NCI-H460 (cell line): Measurements from ENCODE around the gene EIF3B. TPM values are rescaled to one million over a fixed set of nuclear protein-coding genes. Genes with fewer than 3 reads are reported as not detected.
"Not testable (repeated sequence)": the region's sequence is repeated elsewhere in the genome, so short reads cannot be mapped to it uniquely, and the experiment has no call there.

Source experiments
- DNase-seq: peaks from one replicate; pipeline ENCODE4 v3.0.0-alpha.2; 2016; ENCODE audit warnings: low read depth; ENCODE audit errors: extremely low read depth
- polyA plus RNA-seq: library from polyadenylated mRNA; depleted of rRNA; stranded (reverse); fragments of >200 nt; gene quantifications from 2 replicates; pipeline ENCODE4 v1.2.3, GENCODE V29; 2014; cell fraction: nucleus; rRNA removed
- total RNA-seq: library from RNA; depleted of rRNA; stranded (reverse); fragments of >200 nt; shearing (Covaris generic); gene quantifications from 2 replicates; pipeline ENCODE4 v1.2.3, GENCODE V29; 2014; rRNA removed

EIF3B gene
- total RNA-seq: 182 and 202 TPM in 2 replicates
- 331 and 386 TPM in 2 replicates for polyA plus RNA-seq

DNA sequence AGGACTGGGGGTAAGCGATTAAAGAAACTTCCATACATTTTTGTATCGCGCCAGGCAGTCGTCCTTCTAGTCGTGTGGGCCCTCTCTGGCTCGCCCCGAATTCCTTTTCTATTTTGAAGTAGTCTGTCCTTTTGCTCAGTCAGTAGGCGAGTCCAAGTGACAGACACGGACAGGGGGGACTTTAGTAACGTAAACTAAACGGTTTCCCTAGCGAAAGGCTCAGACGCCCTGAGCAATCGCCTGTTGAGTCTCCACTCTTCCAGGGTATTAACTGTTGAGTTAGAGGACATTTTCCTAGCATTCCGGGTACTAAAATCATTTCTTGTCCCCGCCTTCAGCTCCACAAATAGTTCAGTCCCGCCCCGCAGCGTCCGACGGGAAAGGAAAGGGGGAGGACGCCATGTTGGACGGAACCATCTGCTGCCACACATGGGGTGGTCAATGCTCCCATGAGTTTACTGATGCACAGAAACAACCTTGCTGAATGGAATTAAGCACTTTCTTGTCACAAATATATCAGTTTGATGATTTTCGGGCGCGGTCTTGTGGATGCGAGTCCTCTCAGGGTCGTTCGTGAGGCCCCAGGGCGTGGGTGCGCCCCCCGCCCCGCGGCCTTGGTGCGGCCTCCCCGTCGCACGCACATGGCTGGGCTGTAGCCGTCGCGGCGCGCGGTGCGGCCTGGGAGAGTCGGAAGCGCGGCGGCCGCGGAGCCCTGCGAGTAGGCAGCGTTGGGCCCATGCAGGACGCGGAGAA, at the start of gene EIF3B:
EIF3B (plus strand) TSS at position 642 of the 753 bp plus-strand sequence; CDS start at position 737, 95 bp downstream.
- DNase-seq: peak; percentile 89

GRCh38 chr7:2305258-2305657, 49.4 kb upstream of the EIF3B start:
- DNase-seq: not testable (repeated sequence)

DNA sequence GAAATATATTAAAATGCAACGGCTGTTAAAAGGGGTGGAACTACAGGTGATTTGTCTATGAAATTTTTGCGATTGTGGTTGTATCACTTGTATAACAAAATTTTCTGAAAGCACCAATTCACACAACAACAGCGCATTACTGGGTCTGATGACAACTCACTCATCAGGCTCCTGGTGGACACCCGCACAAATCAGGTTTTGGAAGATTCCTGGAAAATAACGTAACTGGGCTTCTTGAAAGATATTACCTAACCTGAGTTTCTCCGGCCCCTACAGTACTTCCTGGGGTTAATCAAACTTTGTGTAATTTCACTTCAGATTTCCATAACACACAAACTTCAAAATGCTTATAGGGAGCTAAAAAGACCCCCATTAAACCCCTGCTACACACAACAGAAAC, 47.9 kb upstream of the EIF3B start:
- DNase-seq: no peak

DNA sequence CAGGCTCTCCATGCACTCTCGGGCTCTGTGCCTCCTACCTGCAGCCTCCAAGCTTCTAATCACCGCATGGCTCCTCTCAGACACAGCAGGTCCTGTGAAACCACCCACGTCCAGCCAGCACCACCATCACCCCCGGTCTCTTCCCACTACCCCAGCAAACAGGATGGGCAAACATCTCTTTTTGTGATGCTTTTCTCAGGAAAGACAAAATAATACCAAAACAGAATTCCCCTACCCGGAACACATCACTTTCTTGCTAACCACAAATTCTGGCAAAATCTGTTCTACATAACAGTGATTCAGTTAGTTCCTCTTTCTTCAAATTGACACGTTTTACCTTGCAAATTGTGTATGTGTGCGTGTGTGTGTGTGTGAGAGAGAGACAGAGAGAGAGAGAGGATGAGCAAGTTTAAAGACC, 46.9 kb upstream of the EIF3B start:
- no peak for DNase-seq

GRCh38 chr7:2309889-2310331, 44.7 kb upstream of the EIF3B start:
- DNase-seq: peak; percentile 82

GRCh38 chr7:2312267-2312929, 42.2 kb upstream of the EIF3B start:
- DNase-seq: no peak

DNA sequence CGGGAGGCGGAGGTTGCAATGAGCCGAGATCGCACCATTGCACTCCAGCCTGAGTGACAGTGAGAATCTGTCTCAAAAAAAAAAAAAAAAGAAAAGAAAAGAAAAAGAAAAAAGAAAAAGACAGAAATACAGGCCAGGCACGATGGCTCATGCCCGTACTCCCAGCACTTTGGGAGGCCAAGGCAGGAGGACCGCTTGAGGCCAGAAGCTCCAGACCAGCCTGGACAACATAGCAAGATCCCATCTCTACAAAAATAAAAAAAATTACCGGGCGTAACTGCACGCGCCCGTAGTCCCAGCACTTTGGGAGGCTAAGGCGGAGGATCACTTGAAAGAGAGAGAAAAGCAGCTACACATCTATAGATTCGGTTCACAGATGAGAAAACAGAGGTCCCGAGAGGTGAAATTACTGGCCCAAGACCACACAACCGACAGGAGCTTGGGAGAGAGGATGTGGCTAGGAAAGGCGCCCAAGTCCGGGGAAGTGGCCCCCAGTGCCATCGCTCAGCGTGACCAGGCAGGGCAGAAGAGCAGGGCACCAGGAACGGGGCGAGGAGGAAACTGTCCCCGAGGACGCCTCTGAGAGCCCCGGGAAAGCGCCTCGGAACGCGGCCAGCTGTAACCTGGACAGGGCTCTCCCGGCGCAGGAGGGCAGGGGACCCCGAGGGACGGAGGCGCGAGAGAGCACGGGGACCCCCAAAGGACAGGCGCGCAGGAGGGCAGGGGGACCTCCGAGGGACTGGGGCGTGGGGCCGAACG, 41.0 kb upstream of the EIF3B start:
- DNase-seq: no peak

- DNase-seq: peak; percentile 75
Measured at GRCh38 chr7:2314209-2314955, 40.2 kb upstream of the EIF3B start, which contains the start of gene SNX8. SNX8 (minus strand) TSS chr7:2314441; CDS start chr7:2314421, 20 bp downstream.

GRCh38 chr7:2314956-2315530, 39.6 kb upstream of the EIF3B start:
- DNase-seq: not testable (repeated sequence)

DNA sequence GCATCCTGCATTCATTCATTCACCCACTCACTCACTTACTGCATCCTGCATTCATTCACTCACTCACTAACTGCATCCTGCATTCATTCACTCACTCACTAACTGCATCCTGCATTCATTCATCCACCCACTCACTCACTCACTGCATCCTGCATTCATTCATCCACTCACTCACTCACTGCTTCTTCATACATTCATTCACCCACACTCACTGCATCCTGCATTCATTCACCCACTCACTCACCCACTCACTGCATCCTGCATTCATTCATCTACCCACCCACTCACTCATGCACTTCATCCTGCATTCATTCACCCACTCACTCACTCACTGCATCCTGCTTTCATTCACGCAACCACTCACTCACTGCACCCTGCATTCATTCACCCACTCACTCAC, 38.8 kb upstream of the EIF3B start:
- DNase-seq: no peak

DNA sequence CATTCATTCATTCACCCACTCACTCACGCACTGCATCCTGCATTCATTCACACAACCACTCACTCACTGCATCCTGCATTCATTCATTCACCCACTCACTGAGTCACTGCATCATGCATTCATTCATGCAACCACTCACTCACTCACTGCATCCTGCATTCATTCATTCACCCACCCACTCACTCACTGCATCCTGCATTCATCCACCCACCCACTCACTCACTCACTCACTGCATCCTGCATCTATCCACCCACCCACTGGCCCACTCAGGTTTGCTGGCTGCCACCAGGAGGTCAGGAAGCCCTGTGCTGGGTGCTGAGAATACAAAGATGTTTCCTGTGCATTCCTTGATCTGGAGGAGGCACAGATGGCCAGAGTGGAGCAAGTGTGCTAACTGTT, 38.0 kb upstream of the EIF3B start:
- no peak for DNase-seq

GRCh38 chr7:2317556-2318293, 36.9 kb upstream of the EIF3B start:
- no peak for DNase-seq

GRCh38 chr7:2321020-2321419, 33.6 kb upstream of the EIF3B start:
- DNase-seq: no peak

DNA sequence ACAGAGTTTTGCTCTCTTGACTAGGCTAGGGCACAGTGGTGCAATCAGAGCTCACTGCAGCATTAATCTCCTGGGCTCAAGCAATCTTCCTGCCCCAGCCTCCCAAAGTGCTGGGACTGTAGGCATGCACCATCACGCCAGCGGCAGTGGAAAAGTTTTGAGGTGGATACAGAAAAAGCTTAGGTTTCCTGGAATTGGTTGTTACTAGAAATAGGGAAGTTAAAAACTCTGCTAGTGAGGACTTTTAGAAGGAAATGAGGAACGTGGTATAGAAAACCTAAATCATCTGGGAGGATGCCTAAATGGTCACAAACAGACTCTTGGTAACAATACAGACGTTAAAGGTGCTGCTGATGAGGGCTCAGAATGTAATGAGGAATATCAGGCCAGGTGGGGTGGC, 29.5 kb upstream of the EIF3B start:
- DNase-seq: no peak

- no peak for DNase-seq
Measured at GRCh38 chr7:2326951-2327350, 27.7 kb upstream of the EIF3B start.

DNA sequence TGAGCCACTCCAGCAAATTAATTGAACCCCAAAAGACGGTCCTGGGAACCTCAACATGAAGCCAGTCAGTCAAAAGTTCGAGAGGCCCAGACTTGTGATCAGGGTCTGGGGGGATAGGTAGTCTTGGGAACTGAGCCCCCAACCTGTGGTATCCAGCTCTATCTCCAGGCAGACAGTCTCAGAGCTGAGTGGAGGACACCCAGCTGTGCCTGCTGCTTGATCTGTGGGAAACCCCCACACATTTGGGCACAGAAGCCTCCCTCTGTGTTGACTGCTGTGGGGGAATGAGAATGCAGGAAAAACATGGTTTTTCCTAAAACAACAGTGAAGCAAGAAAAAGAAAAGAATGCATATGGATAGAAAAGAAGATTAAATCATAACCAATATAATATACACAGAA, 24.1 kb upstream of the EIF3B start:
- DNase-seq: no peak

DNA sequence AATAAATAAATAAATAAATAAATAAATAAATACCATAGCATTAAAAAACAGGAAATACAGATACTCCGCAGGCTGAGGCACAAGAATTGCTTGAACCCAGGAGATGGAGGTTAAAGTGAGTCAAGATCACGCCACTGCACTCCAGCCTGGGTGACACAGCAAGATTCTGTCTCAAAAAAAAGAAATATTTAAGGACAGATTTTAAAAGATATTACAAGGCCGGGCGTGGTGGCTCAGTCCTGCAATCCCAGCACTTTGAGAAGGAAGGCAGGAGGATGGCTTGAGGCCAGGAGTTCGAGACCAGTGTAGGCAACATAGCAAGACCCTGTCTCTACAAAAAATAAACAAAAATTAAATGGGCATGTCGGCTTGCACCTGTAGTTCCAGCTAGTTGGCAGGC, 22.9 kb upstream of the EIF3B start:
- no peak for DNase-seq

DNA sequence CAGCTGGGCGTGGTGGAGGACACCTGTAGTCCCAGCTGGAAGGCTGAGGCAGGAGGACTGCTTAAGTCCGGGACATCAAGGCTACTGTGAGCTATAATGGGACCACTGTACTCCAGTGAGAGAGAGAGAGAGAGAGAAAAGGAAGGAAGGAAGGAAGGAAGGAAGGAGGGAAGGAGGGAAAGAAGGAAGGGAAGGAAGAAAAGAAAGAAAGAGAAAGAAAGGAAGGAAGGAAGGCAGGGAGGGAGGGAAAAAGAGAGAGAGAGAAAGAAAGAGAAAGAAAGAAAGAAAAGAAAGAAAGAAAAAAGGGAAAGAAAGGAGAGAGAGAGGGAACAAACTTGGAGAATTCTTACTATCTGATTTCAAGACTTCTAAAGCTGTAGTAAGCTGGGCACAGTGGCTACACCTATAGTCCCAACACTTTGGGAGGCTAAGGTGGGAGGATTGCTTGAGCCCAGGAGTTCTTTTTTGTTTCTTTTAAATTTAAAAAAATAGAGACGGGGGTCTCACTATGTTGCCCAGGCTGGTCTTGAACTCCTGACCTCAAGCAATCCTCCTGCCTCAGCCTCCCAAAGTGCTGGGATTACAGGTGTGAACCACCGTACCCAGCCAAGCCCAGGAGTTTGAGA, 21.9 kb upstream of the EIF3B start:
- DNase-seq: not testable (repeated sequence)
